ENCODE data around the gene TIAL1. TPM values are rescaled to one million over a fixed set of nuclear protein-coding genes. Genes with fewer than 3 reads are reported as not detected.

The TIAL1 gene
- total and polyA plus RNA-seq, 2 donors (not counting 1 experiment from before 2014, with no cell fraction given): 38.5 to 116 TPM

DNA sequence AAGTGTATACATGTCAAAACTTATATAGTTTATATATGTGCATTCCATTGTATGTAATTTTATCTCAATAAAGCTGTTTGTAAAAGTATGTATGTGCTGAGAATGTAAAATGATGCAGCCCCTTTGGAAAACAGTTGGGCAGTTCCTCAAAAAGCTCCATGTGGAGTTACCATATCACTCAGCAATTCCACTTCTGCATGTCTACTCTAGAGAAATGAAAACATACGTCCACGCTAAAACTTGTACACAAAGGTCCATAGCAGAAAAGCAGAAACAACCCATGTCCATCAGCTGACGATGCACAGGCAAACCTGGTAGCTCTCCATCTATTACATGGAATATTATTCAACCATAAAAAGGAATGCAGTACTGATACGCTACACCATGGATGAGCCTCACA is 45.9 kb downstream of the TIAL1 start:
- H2AFZ ChIP-seq (ENCODE audit: low read length): no peak overlapping the region
- no peak for DNase-seq (ENCODE audit: low read depth in 2 of 2)
- no peaks in the 10 kb centered on the region for H3K9me3 ChIP-seq (ENCODE audit: control insufficient read depth, insufficient read depth, low read depth, low read length)
- no peak overlapping the region for H3K9ac ChIP-seq (ENCODE audit: insufficient read depth, low read length)
- H3K79me2 ChIP-seq (ENCODE audit: control insufficient read depth, insufficient read depth, low read length): no peaks in the 10 kb centered on the region
- H3K27me3 ChIP-seq (ENCODE audit: control insufficient read depth, insufficient read depth, low read length): peaks cover 3% of the 10 kb centered on the region
- H4K20me1 ChIP-seq (ENCODE audit: control insufficient read depth, extremely low read depth, insufficient read depth, low read length): no peaks in the 10 kb centered on the region
- TF ChIP-seq EZH2 (IDR thresholded peaks at IDR 0.05; ENCODE audit: low read length, missing control alignments): no peak
- TF ChIP-seq, protein P1, sequence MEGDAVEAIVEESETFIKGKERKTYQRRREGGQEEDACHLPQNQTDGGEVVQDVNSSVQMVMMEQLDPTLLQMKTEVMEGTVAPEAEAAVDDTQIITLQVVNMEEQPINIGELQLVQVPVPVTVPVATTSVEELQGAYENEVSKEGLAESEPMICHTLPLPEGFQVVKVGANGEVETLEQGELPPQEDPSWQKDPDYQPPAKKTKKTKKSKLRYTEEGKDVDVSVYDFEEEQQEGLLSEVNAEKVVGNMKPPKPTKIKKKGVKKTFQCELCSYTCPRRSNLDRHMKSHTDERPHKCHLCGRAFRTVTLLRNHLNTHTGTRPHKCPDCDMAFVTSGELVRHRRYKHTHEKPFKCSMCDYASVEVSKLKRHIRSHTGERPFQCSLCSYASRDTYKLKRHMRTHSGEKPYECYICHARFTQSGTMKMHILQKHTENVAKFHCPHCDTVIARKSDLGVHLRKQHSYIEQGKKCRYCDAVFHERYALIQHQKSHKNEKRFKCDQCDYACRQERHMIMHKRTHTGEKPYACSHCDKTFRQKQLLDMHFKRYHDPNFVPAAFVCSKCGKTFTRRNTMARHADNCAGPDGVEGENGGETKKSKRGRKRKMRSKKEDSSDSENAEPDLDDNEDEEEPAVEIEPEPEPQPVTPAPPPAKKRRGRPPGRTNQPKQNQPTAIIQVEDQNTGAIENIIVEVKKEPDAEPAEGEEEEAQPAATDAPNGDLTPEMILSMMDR (conservative IDR thresholded peaks at IDR 0.05 in 1 of 2, IDR thresholded peaks at IDR 0.05 in 1 of 2; ENCODE audit: low read depth in 1 of 2, low read length in 2 of 2): no peak
- no peak overlapping the region for H3K4me3 ChIP-seq (replicated peaks in 1 of 4; ENCODE audit: control extremely low read depth in 1 of 4, insufficient read depth in 1 of 4, low read depth in 3 of 4, low read length in 4 of 4)
- H3K4me1 ChIP-seq (ENCODE audit: control insufficient read depth, extremely low read depth, insufficient read depth, low read length): no peaks in the 10 kb centered on the region
- H3K36me3 ChIP-seq (ENCODE audit: control insufficient read depth, insufficient read depth, low read length): no peaks in the 10 kb centered on the region
- H3K27ac ChIP-seq (ENCODE audit: insufficient read depth, low read length): no peak overlapping the region
- no peak overlapping the region for H3K4me2 ChIP-seq (ENCODE audit: extremely low read depth, insufficient read depth, low read length)

DNA sequence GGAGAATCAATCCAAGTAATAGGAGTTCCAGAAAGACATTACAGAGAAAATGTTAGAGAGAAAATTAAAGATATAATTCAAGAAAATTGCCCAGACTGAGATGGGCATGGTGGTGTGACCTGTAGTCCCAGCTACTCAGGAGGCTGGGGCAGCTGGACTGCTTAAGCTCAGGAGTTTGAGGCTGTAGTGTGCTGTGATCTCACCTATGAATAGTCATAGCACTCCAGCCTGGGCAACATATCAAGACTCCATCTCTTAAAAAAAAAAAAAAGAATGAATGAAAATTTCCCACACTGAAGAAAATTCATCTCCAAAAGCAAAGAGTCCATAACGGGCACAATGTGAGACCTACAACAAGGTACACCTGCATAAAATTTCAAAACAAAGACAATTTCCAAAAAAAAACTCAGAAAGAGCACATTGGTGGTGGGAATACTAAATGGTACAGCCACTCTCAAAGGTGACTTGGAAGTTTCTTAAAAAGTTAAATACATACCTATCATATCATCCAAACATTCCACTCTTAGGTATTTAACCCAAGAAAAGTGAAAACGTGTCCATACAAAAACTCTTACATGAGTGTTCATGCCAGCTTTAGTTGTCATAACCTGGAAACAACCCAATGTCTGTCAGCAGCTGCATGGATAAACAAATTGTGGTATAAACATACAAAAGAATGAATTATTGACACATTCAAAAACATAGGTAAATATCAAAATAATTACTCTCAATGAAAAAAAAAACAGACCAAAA is 47.3 kb downstream of the TIAL1 start:
- TF ChIP-seq EZH2 (IDR thresholded peaks at IDR 0.05; ENCODE audit: low read length, missing control alignments): no peak
- TF ChIP-seq, protein P1 (conservative IDR thresholded peaks at IDR 0.05 in 1 of 2, IDR thresholded peaks at IDR 0.05 in 1 of 2; ENCODE audit: low read depth in 1 of 2, low read length in 2 of 2): no peak
- Histone ChIP-seq H3K36me3 (ENCODE audit: control insufficient read depth, insufficient read depth, low read length) (no peaks in the 10 kb centered on the region), H3K4me2 (ENCODE audit: extremely low read depth, insufficient read depth, low read length) (no peak overlapping the region), H3K27me3 (ENCODE audit: control insufficient read depth, insufficient read depth, low read length) (peaks cover 3% of the 10 kb centered on the region), H3K79me2 (ENCODE audit: control insufficient read depth, insufficient read depth, low read length) (no peaks in the 10 kb centered on the region), H3K4me3 (replicated peaks in 1 of 4; ENCODE audit: control extremely low read depth in 1 of 4, insufficient read depth in 1 of 4, low read depth in 3 of 4, low read length in 4 of 4) (no peak overlapping the region), H2AFZ (ENCODE audit: low read length) (no peak overlapping the region), H3K9ac (ENCODE audit: insufficient read depth, low read length) (no peak overlapping the region), H4K20me1 (ENCODE audit: control insufficient read depth, extremely low read depth, insufficient read depth, low read length) (no peaks in the 10 kb centered on the region), H3K27ac (ENCODE audit: insufficient read depth, low read length) (no peak overlapping the region), H3K9me3 (ENCODE audit: control insufficient read depth, insufficient read depth, low read depth, low read length) (no peaks in the 10 kb centered on the region), H3K4me1 (ENCODE audit: control insufficient read depth, extremely low read depth, insufficient read depth, low read length) (no peaks in the 10 kb centered on the region)
- DNase-seq (ENCODE audit: low read depth in 2 of 2): no peak

DNA sequence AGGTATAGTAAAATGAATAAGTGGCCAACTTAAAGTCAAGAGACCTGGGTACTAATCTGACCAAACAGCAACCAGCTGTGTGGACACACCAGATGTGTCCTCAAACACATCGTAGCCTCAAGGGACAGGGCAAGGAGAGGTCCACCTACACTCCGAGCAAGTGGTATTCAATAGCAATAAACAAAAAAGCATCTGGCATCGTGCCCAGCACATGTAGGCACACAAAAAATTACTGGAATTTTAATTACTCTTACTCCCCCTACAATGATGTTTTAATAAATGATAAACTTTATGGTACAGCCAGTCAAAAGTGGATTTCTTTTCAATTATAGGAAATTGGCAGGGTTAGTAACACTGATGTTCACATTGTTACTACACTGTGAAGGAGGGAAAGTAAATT is 50.8 kb downstream of the TIAL1 start:
- Histone ChIP-seq H3K9ac (ENCODE audit: insufficient read depth, low read length) (no peak overlapping the region), H3K79me2 (ENCODE audit: control insufficient read depth, insufficient read depth, low read length) (peaks cover 13% of the 10 kb centered on the region), H4K20me1 (ENCODE audit: control insufficient read depth, extremely low read depth, insufficient read depth, low read length) (no peaks in the 10 kb centered on the region), H3K27ac (ENCODE audit: insufficient read depth, low read length) (no peak overlapping the region), H3K4me2 (ENCODE audit: extremely low read depth, insufficient read depth, low read length) (no peak overlapping the region), H2AFZ (ENCODE audit: low read length) (no peak overlapping the region), H3K36me3 (ENCODE audit: control insufficient read depth, insufficient read depth, low read length) (no peaks in the 10 kb centered on the region), H3K4me1 (ENCODE audit: control insufficient read depth, extremely low read depth, insufficient read depth, low read length) (peaks cover 3% of the 10 kb centered on the region), H3K27me3 (ENCODE audit: control insufficient read depth, insufficient read depth, low read length) (peaks cover 3% of the 10 kb centered on the region), H3K4me3 (replicated peaks in 1 of 4; ENCODE audit: control extremely low read depth in 1 of 4, insufficient read depth in 1 of 4, low read depth in 3 of 4, low read length in 4 of 4) (no peak overlapping the region), H3K9me3 (ENCODE audit: control insufficient read depth, insufficient read depth, low read depth, low read length) (no peaks in the 10 kb centered on the region)
- peak in 1 of 2 donors; percentile 22 for DNase-seq (ENCODE audit: low read depth in 2 of 2)
- no peak for TF ChIP-seq EZH2 (IDR thresholded peaks at IDR 0.05; ENCODE audit: low read length, missing control alignments)
- TF ChIP-seq, protein P1 (conservative IDR thresholded peaks at IDR 0.05 in 1 of 2, IDR thresholded peaks at IDR 0.05 in 1 of 2; ENCODE audit: low read depth in 1 of 2, low read length in 2 of 2): no peak

All from fibroblast of lung (primary cell).